ENCODE measurements around the gene ECE1.

GRCh38 chr1:21264898-21265297 lies 25.4 kb downstream of the ECE1 start:
- no peak for TF ChIP-seq CTCF (IDR thresholded peaks at IDR 0.05)
- no peak for TF ChIP-seq POLR2A (IDR thresholded peaks at IDR 0.05)
